Choroid plexus epithelial cell (primary cell): Measurements from ENCODE around the gene CR1L.
"Not testable (repeated sequence)": the region's sequence is repeated elsewhere in the genome, so short reads cannot be mapped to it uniquely, and the experiment has no call there.

ENCODE experiments used
- DNase-seq: peaks from one replicate; pipeline ENCODE4 v3.0.0-alpha.2; 2010; ENCODE audit warnings: low read depth
- H3K4me3 ChIP-seq: 2 replicates; pipeline ENCODE4 v1.5.1; 2011; ENCODE audit warnings: low read depth, mild to moderate bottlenecking, control low read depth, low read length, moderate library complexity
- TF ChIP-seq, protein P1 (sequence below): conservative IDR thresholded peaks from 2 replicates; pipeline ENCODE4 v1.5.1; 2011; ENCODE audit warnings: low read depth, mild to moderate bottlenecking, control low read depth, inconsistent platforms, low read length, moderate library complexity

CR1L gene

DNA sequence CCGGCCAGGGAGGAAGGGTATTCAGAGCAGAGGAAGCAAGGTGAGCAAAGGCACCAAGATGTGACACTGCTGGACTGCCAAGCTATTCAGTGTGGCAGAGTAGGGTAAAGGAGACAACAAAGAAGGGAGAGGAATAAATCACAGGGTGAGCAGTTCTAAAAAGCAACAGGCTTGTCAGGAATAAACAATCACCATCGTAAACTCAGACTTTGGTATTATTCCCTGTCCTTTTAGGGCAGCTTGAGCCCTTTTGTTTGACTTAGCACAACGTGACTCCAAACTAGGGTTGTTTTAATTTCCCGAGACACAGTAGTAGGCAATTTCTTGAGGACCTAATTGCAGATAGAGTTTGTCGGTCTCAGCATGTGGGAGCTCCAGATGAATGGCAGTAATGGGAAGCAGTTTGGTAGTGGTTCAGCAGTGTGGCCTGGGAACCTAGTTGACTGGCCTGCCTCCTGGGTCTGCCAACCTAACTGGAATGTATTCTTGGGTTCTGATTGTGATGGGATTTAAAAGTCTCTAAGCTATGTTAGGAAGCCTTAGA lies 4.3 kb downstream of the CR1L start:
- DNase-seq = no peak
- TF ChIP-seq, protein P1, sequence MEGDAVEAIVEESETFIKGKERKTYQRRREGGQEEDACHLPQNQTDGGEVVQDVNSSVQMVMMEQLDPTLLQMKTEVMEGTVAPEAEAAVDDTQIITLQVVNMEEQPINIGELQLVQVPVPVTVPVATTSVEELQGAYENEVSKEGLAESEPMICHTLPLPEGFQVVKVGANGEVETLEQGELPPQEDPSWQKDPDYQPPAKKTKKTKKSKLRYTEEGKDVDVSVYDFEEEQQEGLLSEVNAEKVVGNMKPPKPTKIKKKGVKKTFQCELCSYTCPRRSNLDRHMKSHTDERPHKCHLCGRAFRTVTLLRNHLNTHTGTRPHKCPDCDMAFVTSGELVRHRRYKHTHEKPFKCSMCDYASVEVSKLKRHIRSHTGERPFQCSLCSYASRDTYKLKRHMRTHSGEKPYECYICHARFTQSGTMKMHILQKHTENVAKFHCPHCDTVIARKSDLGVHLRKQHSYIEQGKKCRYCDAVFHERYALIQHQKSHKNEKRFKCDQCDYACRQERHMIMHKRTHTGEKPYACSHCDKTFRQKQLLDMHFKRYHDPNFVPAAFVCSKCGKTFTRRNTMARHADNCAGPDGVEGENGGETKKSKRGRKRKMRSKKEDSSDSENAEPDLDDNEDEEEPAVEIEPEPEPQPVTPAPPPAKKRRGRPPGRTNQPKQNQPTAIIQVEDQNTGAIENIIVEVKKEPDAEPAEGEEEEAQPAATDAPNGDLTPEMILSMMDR = no peak
- no peak overlapping the region for H3K4me3 ChIP-seq

DNA sequence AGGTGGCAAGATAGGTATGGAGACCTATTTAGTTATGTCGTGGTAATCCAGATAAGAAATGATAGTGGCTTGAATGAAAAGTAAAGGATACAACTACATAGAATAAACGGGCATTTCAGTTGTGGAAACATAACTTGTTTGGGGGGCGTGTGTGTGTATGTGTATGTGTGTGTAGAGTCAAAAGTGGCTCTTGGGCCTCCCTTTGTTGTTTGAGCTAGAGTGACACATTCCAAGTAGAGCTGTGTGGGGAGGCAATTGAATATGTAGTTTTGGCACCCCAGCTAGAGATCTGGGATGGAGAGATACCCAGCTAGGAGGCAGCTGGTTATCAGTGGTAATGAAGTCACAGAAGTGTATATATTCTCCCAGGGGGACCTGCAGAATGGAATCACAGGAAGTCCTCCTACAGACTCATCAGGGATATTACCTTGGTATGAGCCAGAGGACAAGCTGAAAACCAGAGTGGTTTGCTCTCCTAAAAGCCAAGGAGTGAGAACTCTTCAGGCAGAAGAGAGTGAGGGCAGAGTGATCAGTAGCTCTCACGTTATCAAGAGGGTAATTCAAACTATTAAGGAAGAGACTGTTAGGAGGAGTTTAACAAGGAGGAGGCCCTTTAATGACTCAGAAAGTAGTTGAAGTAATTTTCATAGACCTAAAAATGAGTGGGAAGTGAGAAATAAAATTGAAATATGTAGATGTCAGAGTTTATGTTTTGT lies 5.1 kb downstream of the CR1L start:
- no peak for DNase-seq
- TF ChIP-seq, protein P1 = no peak
- no peak overlapping the region for H3K4me3 ChIP-seq

DNA sequence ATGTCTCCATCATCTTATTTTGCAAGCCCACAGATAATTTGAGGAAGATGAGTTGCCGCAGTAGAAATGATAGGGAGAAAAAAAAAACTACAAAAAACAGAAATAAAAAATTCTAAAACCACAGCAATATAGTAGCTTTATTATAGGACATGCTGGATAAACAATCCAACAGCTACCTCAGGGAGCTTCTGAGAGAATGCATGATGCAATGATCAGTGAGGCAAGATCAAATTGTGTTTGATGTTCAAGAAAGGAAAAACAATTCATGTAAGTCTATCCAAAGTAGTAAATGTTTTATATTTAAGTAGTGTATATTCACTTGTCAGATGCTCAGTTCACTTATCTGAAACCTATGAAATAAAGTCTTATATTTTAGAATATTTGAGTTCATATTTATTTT lies 6.7 kb downstream of the CR1L start:
- DNase-seq = peak; percentile 6
- TF ChIP-seq, protein P1 = no peak
- H3K4me3 ChIP-seq = no peak overlapping the region

DNA sequence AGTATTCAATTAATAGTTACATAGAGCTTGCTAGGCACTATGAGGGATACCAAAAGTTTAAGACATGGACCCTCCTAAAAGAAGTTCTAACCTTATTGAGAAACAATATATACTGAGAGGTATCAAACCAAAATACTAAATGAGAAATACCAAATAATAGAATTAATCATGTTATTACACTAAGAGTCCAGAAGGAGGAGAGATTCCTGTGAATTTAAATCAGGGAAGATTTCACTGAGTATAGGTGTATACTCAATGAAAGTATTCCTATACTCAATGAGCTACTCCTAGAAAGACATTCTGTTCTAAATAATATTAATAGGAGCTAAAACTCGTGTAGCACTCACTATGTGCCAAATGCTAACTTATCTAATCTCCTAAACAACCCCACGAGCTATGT lies 9.4 kb downstream of the CR1L start:
- TF ChIP-seq, protein P1 = no peak
- no peak overlapping the region for H3K4me3 ChIP-seq
- peak; percentile 17 for DNase-seq

DNA sequence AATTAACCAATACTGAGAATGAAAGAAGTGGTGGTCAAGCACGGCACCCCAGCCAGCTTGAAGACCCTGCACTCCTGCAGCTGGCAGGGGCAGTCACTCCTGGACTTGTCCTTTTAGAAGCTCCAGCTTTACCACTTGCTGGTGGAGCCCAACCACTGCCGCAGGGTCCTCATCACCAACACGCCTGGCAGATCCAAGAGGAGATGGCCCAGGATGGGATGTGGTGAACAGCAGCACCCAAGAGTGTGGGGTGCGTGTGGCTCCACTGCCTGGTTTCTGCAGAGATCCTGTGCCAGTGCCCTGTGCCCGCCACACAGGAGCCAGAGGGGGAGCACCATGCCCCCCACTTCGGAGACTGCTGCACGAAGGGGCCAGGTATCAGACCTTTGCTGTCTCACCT lies 13.5 kb downstream of the CR1L start:
- H3K4me3 ChIP-seq = no peak overlapping the region
- DNase-seq = no peak
- TF ChIP-seq, protein P1 = no peak

DNA sequence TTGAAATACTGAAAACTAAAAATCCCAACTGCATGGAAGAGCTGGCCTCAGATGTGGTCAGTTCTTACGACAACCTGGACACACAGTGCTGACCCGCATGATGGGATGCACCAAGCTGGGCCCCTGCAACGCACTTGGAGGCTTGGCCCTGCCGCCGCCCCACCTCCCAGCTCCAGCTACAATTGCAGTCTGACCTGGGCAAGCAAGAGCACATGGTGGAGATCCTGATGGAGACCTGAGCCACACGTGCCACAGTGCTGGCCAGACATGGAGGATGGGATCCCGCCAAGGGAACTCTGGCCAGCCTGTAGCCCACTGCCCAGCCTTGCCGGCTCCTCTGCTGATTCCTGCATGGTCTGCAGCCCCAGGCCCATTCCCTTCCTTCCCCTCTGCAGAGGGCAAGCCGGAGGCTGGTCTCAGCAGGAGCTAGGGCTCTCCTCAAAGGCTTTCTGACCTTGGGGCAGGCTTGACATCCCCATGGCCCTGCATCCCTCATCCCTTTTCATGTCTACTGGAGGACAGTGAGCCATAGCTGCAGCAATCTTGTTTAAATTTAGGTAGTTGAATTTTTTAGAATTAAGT lies 14.1 kb downstream of the CR1L start:
- H3K4me3 ChIP-seq = no peak overlapping the region
- TF ChIP-seq, protein P1 = no peak
- DNase-seq = no peak

DNA sequence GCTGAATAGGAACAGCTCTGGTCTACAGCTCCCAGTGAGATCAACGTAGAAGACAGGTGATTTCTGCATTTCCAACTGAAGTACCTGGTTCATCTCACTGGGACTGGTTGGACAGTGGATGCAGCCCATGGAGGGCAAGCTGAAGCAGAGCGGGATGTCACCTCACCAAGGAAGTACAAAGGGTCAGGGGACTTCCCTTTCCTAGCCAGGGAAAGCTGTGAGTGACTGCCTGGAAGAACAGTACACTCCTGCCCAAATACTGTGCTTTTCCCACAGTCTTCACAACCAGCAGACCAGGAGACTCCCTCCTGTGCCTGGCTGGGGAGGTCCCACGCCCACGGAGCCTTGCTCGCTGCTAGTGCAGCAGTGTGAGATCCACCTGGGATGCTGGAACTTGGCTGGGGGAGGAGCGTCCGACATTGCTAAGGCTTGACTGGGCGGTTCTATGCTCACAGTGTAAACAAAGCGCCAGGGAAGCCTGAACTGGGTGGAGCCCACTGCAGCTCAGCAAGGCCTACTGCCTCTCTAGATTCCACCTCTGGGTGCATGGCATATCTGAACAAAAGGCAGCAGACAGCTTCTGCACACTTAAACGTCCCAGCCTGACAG lies 14.7 kb downstream of the CR1L start:
- no peak overlapping the region for H3K4me3 ChIP-seq
- TF ChIP-seq, protein P1 = no peak
- no peak for DNase-seq

DNA sequence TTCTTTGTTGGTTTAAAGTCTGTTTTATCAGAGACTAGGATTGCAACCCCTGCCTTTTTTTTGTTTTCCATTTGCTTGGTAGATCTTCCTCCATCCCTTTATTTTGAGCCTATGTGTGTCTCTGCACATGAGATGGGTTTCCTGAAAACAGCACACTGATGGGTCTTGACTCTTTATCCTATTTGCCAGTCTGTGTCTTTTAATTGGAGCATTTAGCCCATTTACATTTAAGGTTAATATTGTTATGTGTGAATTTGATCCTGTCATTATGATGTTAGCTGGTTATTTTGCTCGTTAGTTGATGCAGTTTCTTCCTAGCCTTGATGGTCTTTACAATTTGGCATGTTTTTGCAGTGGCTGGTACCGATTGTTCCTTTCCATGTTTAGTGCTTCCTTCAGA lies 16.5 kb downstream of the CR1L start:
- DNase-seq, H3K4me3 ChIP-seq: not testable (repeated sequence)
